Measurements from ENCODE around the gene DGLUCY.

GRCh38 chr14:91220581-91221000, 106.7 kb downstream of the DGLUCY start:
- no peak for TF ChIP-seq CTCF (IDR thresholded peaks at IDR 0.05; ENCODE audit: poor library complexity)
- TF ChIP-seq EZH2phosphoT487 (IDR thresholded peaks at IDR 0.05; ENCODE audit: low read depth, severe bottlenecking, unreplicated experiment) = no peak
- no peak for TF ChIP-seq EZH2 (IDR thresholded peaks at IDR 0.05; ENCODE audit: borderline replicate concordance)
